Measurements from ENCODE around the gene CCIN.
A peak's percentile ranks its signal among the peaks of the same experiment; 100 is the strongest.
"Not testable (repeated sequence)": the region's sequence is repeated elsewhere in the genome, so short reads cannot be mapped to it uniquely, and the experiment has no call there.

CCIN gene

DNA sequence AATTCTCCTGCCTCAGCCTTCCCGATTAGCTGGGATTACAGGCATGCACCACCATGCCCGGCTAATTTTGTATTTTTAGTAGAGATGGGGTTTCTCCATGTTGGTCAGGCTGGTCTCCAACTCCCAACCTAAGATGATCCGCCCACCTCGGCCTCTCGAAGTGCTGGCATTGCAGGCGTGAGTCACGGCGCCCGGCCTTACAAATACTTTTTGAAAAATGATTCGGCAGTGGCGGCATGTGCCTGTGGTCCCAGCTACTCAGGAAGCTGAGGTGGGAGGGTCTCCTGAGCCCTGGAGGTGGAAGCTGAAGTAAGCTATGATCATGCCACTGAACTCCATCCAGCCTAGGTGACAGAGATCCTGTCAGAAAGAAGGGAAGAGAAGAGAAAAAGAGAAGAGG is 9.1 kb upstream of the CCIN start:
- DNase-seq (ENCODE audit: low read depth) = not testable (repeated sequence)

DNA sequence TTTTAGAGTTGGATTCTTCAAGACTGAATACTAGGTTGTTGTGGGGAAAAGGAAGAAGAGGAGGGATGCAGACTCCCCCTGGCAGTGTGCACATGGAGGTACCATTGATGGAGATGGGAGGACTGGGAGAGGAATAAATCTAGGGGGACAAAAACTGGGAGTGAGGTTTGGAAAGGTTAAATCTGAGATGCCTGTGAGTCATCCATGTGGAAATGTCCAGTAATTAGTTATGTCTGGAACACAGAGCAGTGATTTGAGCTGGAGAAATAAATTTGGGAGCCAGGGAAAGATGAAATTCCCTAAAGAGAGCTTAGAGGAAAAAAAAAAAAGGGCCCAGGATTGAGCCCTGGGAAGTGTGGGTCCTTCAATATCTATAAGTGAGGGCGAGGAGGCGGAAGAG is 8.0 kb upstream of the CCIN start:
- DNase-seq (ENCODE audit: low read depth) = no peak

DNA sequence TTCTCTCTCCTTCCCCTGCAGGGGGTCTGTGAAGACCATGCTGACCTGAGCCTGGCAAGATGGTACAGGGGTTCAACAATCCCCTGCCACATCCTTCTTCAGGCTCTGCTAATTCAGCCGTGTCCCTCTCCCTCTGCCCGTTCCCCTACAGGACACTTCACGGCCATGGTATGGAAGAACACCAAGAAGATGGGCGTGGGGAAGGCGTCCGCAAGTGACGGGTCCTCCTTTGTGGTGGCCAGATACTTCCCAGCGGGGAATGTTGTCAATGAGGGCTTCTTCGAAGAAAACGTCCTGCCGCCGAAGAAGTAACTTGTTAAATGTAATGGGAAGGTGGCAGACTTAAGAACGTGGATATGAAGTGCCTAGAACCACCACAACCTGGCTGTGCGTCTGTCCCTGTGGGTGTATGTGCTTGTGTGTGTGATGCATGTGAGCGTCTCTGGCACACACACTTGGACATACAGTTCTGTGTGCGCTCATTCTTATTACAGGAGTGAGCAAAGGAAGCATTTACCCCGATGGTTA is 6.9 kb upstream of the CCIN start:
- DNase-seq (ENCODE audit: low read depth) = no peak

- DNase-seq (ENCODE audit: low read depth) = no peak
These were observed 6.0 kb upstream of the CCIN start for GRCh38 chr9:36163049-36163785.

DNA sequence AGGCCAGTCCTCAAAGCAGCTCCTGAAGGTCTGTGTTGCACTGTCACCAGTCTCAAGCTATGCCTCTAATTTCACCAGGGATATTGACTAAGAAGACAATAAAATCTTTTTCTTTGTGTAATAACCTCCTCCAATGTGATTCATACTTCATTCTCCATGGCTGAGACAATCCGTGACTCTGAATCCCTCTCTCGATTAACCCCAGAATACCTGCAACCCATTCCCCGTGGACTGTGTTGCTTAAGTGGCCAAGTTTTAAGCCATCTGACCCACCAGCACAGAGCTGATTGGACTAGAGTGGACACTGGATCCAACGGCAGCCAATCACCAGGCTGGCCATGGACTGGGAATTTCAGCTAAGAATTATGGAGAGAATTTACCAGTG is 5.4 kb upstream of the CCIN start:
- no peak for DNase-seq (ENCODE audit: low read depth)

- DNase-seq (ENCODE audit: low read depth) = no peak
These were observed 4.8 kb upstream of the CCIN start for GRCh38 chr9:36164372-36164771.

GRCh38 chr9:36164989-36165388 is 4.2 kb upstream of the CCIN start:
- no peak for DNase-seq (ENCODE audit: low read depth)

DNA sequence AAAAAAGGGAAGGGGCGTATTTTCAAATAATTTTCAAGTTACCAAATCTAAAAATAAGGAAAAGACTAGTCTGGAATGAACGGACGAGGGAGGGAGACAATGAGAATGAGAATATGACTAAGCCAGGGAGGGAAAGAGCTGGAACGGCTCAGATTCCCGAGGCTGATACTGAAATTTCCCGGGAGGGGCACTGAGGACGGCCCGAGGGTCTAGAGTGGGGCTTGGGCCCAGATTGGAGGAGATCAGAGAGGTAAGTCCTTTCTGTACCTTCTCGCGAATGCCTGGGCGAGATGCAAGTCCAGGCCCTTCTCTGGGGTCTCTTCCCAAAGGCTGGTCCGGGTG is 3.4 kb upstream of the CCIN start:
- no peak for DNase-seq (ENCODE audit: low read depth)

DNA sequence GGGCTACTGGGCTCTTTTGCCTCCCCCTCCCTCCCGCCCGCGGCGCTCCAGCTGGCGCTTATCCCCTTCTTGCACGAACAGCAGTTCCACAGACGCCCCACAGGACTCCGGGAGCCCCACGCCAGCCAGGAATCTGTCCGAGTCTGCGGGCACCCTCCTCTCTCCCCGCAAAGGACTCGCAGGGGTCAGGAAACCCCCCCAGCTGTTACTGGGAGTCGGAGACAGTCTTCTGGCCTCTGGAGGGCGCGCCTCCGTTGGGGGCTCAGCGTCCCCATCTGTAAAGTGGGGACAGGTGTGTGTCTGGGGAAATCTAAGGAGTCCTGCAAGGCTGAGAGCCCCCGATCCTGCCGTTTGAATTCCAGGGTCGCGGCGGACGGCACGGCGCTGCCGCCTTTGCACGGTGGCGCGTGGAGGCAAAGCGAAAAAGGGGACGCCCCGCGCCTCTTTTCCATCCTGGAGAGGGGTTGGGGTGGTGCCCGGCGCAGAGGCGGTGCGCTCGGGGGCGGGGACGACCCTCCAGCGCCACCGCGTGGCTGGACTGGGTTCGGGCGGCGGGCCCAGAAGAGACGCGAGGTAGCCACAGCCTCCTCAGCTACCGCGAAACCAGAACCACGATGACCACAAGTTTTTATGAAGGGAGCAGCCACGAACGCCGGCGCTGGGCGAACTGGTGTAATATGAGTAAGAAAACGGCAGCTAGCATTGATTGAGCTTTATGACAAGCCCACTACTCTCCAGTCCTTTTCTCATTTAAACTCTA is 2.8 kb upstream of the CCIN start:
- DNase-seq (ENCODE audit: low read depth) = peak; percentile 79

DNA sequence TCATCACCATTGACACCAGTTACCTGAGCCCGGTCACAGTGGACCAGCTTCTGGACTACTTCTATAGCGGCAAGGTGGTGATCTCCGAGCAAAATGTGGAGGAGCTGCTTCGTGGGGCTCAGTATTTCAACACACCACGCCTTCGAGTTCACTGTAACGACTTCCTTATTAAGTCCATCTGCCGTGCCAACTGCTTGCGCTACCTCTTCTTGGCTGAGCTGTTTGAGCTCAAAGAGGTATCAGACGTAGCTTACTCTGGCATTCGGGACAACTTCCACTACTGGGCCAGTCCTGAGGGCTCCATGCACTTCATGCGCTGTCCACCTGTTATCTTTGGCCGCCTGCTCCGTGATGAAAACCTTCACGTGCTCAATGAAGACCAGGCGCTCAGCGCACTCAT is 520 bp downstream of the CCIN start:
- DNase-seq (ENCODE audit: low read depth) = no peak

DNA sequence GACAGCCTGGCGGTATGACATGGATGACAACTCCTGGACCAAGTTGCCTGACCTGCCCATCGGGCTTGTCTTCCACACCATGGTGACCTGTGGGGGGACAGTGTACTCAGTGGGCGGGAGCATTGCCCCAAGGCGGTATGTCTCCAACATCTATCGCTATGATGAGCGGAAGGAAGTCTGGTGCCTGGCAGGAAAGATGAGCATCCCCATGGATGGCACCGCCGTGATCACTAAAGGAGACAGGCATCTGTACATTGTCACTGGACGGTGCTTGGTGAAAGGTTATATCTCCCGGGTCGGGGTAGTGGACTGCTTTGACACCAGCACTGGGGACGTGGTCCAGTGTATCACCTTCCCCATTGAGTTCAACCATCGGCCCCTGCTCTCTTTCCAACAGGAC is 1.3 kb downstream of the CCIN start:
- DNase-seq (ENCODE audit: low read depth) = no peak

DNA sequence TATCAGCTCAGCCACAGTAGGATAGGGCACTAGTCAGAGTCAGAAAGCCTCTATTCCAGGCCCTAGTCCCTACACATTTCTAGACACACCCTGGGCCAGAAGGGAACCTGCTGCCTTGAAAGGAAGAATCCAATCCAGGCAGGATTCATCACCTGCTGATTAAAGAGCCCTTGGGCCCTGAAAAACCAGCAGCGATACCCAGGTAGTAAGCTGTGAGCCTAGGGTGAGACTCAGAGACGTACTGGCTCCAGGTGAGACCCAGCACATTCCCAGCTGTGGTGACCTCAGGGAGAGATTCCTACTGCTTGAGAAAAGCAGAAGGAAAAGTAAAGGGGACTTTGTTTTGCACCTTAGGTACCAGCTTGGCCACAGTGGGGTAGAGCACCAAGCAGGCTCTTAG is 4.7 kb downstream of the CCIN start:
- no peak for DNase-seq (ENCODE audit: low read depth)

GRCh38 chr9:36174271-36174670 is 5.1 kb downstream of the CCIN start:
- no peak for DNase-seq (ENCODE audit: low read depth)

- DNase-seq (ENCODE audit: low read depth) = no peak
These were observed 5.5 kb downstream of the CCIN start for GRCh38 chr9:36174731-36175130.

DNA sequence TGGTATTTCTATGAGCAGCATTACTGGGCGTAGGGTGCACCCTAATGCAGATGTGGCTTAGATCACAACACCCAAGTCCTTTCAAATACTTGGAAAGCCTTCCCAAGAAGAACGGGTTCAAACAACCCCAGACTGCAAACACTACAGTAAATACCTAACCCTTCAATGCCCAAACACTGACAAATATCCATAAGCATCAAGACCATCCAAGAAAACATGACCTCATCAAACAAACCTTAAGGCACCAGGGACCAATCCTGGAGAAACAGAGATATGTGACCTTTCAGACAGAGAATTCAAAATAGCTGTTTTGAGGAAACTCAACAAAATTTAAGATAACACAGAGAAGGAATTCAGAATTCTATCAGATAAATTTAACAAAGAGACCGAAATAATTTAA is 6.0 kb downstream of the CCIN start:
- not testable (repeated sequence) for DNase-seq (ENCODE audit: low read depth)

- not testable (repeated sequence) for DNase-seq (ENCODE audit: low read depth)
These were observed 7.3 kb downstream of the CCIN start for GRCh38 chr9:36176496-36176895.

DNA sequence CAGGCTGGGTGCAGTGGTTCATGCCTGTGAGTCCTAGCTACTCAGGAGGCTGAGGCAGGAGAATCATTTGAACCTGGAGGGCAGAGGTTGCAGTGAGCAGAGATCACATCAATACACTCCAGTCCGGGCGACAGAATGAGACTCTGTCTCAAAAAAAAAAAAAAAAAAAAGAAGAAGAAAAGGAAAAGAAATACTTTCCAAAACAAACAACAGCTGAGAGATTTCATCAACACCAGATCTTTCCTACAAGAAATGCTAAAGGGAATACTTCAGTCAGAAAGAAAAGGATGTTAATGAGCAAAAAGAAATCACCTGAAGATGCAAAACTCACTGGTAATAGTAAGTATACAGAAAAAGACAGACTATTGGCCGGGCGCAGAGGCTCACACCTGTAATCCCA is 8.4 kb downstream of the CCIN start:
- DNase-seq (ENCODE audit: low read depth) = no peak

- DNase-seq (ENCODE audit: low read depth) = not testable (repeated sequence)
These were observed 11.1 kb downstream of the CCIN start for GRCh38 chr9:36180243-36180642.

GRCh38 chr9:36187414-36187813 is 18.2 kb downstream of the CCIN start:
- DNase-seq (ENCODE audit: low read depth) = no peak

DNA sequence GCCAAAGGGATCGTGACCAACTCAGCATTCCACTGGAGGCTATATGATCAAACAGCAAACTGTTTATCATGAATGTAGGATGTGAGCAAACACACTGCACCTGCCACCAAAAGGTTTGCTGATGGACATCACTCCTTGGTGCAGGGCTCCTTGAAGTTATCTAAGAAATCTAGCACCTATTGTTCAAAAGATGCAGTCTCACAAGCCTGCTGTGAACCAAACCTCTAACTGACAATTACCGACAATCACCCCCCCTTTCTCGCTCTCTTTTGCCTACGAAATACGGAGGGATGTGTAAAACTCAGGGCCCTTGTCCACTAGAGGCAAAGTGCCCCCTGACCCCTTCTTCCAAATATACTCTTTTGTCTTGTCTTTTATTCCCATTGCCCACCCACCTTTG is 19.0 kb downstream of the CCIN start:
- no peak for DNase-seq (ENCODE audit: low read depth)

- no peak for DNase-seq (ENCODE audit: low read depth)
These were observed 20.8 kb downstream of the CCIN start for GRCh38 chr9:36189976-36190375.

GRCh38 chr9:36190388-36191289 is 21.5 kb downstream of the CCIN start, which contains the start of gene CLTA:
Gene CLTA (plus strand): TSS chr9:36190921. CDS start chr9:36191057, 136 bp downstream.
- DNase-seq (ENCODE audit: low read depth) = peak; percentile 68

DNA sequence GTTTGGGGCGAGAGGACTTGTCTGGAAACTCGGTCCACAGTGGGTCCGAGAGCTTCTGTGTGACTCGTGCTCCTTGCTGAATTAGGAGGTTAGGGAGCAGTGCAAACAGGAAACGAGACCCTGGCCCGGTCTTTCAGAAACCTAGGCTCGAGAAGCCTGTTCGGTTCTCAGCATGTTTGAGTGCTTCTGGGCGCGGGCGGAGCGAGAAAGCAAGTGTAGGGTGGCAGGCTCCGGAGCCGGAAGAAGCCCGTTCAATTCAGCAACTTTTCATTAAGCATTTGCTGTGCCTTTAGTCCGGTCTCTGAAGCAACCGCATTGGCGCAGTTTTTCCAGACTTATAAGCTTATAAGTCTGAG is 22.1 kb downstream of the CCIN start:
- DNase-seq (ENCODE audit: low read depth) = peak; percentile 18

Measured in stimulated activated CD8-positive, alpha-beta memory T cell treated with anti-CD3 and anti-CD28 coated beads, Interleukin-15, amount 100 ng/mL, for 24 hours (primary cell).